AG09319 (cell line): Measurements from ENCODE around the gene HTN3.

Experiments used
- DNase-seq: peaks from one replicate; pipeline ENCODE4 v3.0.0-alpha.2; 2010; ENCODE audit warnings: low read depth; ENCODE audit errors: extremely low read depth
- CTCF ChIP-seq: IDR thresholded peaks from 2 replicates; pipeline ENCODE4 v1.5.1; 2011; ENCODE audit warnings: low read depth, mild to moderate bottlenecking, inconsistent platforms, low read length, moderate library complexity

The HTN3 gene

GRCh38 chr4:70057651-70058050 is 29.4 kb downstream of the HTN3 start:
- DNase-seq = no peak
- no peak for TF ChIP-seq CTCF

- no peak for TF ChIP-seq CTCF
- DNase-seq = no peak
Observed at GRCh38 chr4:70059149-70059548, 30.9 kb downstream of the HTN3 start.

GRCh38 chr4:70062000-70062399 is 33.7 kb downstream of the HTN3 start:
- no peak for DNase-seq
- TF ChIP-seq CTCF = no peak

GRCh38 chr4:70080205-70080604 is 51.9 kb downstream of the HTN3 start:
- TF ChIP-seq CTCF = no peak

More at GRCh38 chr4:70080205-70080604, 51.9 kb downstream of the HTN3 start:
- no peak for DNase-seq
